Ascending aorta (tissue), 2 donors: ENCODE data around the gene MINDY4. TPM values are rescaled to one million over a fixed set of nuclear protein-coding genes. Genes with fewer than 3 reads are reported as not detected.
A peak's percentile ranks its signal among the peaks of the same experiment; 100 is the strongest.

Experiments used
- DNase-seq, 2 donors: peaks; one replicate each; pipeline ENCODE4 v3.0.0-alpha.2; 2019; ENCODE audit warnings: low spot score in 2 of 2
- H3K27ac ChIP-seq, 2 donors: fragments of 200-600 bp; sonication (generic); one replicate each; pipeline ENCODE4 v1.5.1; 2016 to 2017; ENCODE audit warnings: mild to moderate bottlenecking in 1 of 2
- H3K27me3 ChIP-seq: fragments of 200-600 bp; sonication (generic); one replicate; pipeline ENCODE4 v1.5.1; 2017
- H3K36me3 ChIP-seq, 2 donors: fragments of 200-600 bp; sonication (generic); one replicate each; pipeline ENCODE4 v1.5.1; 2016
- H3K4me1 ChIP-seq, 2 donors: fragments of 200-600 bp; sonication (generic); one replicate each; pipeline ENCODE4 v1.5.1; 2016 to 2017; ENCODE audit warnings: mild to moderate bottlenecking in 1 of 2
- H3K4me3 ChIP-seq, 2 donors: fragments of 200-600 bp; sonication (generic); one replicate each; pipeline ENCODE4 v1.5.1; 2016 to 2017; ENCODE audit warnings: mild to moderate bottlenecking in 1 of 2
- H3K9me3 ChIP-seq, 2 donors: fragments of 200-600 bp; sonication (generic); one replicate each; pipeline ENCODE4 v1.5.1; 2016
- CTCF ChIP-seq, 3 experiments: fragments of 200-600 bp in 2 of 3; fragments of 450-650 bp in 1 of 3; sonication (generic) in 2 of 3; IDR thresholded peaks; one replicate each; pipeline ENCODE4 v1.5.1; 2016 to 2019; ENCODE audit warnings: antibody characterized with exemption in 3 of 3, mild to moderate bottlenecking in 1 of 3, moderate library complexity in 1 of 3
- intact Hi-C: fragments of 100-400 bp; cut with DNase I; formaldehyde crosslinking; loops from one replicate; pipeline ENCODE4 v1.15.1; 2023
- total RNA-seq: library from RNA; depleted of rRNA; stranded (reverse); fragments of >200 nt; gene quantifications from one replicate; pipeline ENCODE4 v1.1.0, GENCODE V29; 2016

MINDY4 gene
- total RNA-seq, 1 donor from 2014 or later, result 6.0 TPM

GRCh38 chr7:30877015-30877769 is 106.0 kb downstream of the MINDY4 start:
- H3K27me3 ChIP-seq, result no peaks in the 10 kb centered on the region
- peaks cover 0 to 2% of the 10 kb centered on the region in 2 donors for H3K4me1 ChIP-seq
- TF ChIP-seq CTCF (IDR thresholded peaks at IDR 0.05), result no peak
- no peaks in the 10 kb centered on the region for H3K9me3 ChIP-seq
- no peak for DNase-seq
- peaks cover 35 to 45% of the 10 kb centered on the region in 2 donors for H3K36me3 ChIP-seq
- intact Hi-C loops, result no loop called here
- peak overlapping the region in 1 of 2 donors; percentile 18 for H3K27ac ChIP-seq
- H3K4me3 ChIP-seq, result no peak overlapping the region

- Histone ChIP-seq H3K27ac (no peak overlapping the region), H3K27me3 (no peaks in the 10 kb centered on the region), H3K36me3 (peaks cover 27 to 37% of the 10 kb centered on the region in 2 donors), H3K4me1 (peaks cover 0 to 2% of the 10 kb centered on the region in 2 donors), H3K4me3 (no peak overlapping the region), H3K9me3 (no peaks in the 10 kb centered on the region)
- TF ChIP-seq CTCF (IDR thresholded peaks at IDR 0.05), result no peak
- intact Hi-C loops, result no loop called here
- DNase-seq, result no peak
These were observed 106.8 kb downstream of the MINDY4 start for GRCh38 chr7:30877993-30878392.

GRCh38 chr7:30879139-30880124 is 108.2 kb downstream of the MINDY4 start:
- peaks cover 25 to 26% of the 10 kb centered on the region in 2 donors for H3K36me3 ChIP-seq
- no peak for DNase-seq
- no peaks in the 10 kb centered on the region for H3K9me3 ChIP-seq
- peaks cover 0 to 2% of the 10 kb centered on the region in 2 donors for H3K4me1 ChIP-seq
- no peak overlapping the region for H3K27ac ChIP-seq
- H3K27me3 ChIP-seq, result no peaks in the 10 kb centered on the region
- no peak for TF ChIP-seq CTCF (IDR thresholded peaks at IDR 0.05)
- intact Hi-C loops, result no loop called here
- no peak overlapping the region for H3K4me3 ChIP-seq

GRCh38 chr7:30880125-30880720 is 109.0 kb downstream of the MINDY4 start:
- Histone ChIP-seq H3K4me1 (peaks cover 0 to 2% of the 10 kb centered on the region in 2 donors), H3K27ac (no peak overlapping the region), H3K27me3 (no peaks in the 10 kb centered on the region), H3K36me3 (peaks cover 22 to 24% of the 10 kb centered on the region in 2 donors), H3K9me3 (no peaks in the 10 kb centered on the region), H3K4me3 (no peak overlapping the region)
- TF ChIP-seq CTCF (IDR thresholded peaks at IDR 0.05), result no peak
- intact Hi-C loops, result no loop called here
- no peak for DNase-seq

- intact Hi-C loops, result no loop called here
- TF ChIP-seq CTCF (IDR thresholded peaks at IDR 0.05), result no peak
- Histone ChIP-seq H3K4me3 (no peak overlapping the region), H3K27me3 (no peaks in the 10 kb centered on the region), H3K4me1 (peaks cover 0 to 2% of the 10 kb centered on the region in 2 donors), H3K27ac (no peak overlapping the region), H3K36me3 (peaks cover 16 to 17% of the 10 kb centered on the region in 2 donors), H3K9me3 (no peaks in the 10 kb centered on the region)
- no peak for DNase-seq
These were observed 109.7 kb downstream of the MINDY4 start for GRCh38 chr7:30880941-30881340.
